CD4-positive, alpha-beta T cell treated with Interferon alpha-2 for 1 hour (primary cell): Measurements from ENCODE around the gene LSAMP.
"Not testable (repeated sequence)": the region's sequence is repeated elsewhere in the genome, so short reads cannot be mapped to it uniquely, and the experiment has no call there.

Experiments
- DNase-seq, 2 donors: peaks; one replicate each; pipeline ENCODE4 v3.0.0-alpha.2; 2020 to 2022

Gene LSAMP

DNA sequence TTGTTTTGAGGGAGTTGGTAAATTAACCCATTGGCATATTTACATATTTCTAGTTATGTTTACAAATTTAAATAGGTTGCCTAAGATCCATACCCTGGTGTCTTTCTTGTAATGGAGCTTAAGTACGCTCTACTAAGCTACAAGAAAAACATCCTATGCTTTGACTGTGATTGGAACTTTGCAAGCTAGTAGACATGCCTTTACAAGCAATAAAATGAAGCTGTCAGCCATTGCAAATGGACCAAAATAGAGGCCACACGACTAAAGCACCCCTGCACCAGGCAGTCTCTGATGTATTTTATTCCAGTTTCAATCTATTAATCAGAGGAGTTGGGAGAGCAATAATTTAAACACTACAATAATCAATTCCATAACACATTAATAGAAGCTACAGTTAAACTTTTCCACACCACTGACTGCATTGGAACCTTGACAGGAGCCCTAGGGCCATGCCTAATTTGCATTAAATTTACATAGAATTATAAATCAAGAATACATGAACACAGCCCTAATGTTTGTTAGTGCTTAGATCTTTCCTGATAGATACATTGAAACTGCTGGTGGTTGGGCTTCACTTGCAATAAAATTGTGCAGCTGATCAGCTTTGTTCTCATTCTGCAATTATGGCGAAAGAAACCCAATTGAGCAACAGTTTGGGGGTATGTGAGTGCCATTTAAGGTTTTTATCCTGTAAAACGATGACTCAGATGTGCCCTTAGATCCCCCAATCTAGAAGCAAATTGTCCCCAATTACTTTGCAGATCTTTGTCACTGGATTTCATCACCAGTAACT is 360.1 kb downstream of the LSAMP start:
- DNase-seq: no peak

- DNase-seq: no peak
These were observed 361.6 kb downstream of the LSAMP start for GRCh38 chr3:116083683-116084082.

GRCh38 chr3:116078561-116078960 is 366.7 kb downstream of the LSAMP start:
- DNase-seq: no peak

- DNase-seq: no peak
These were observed 367.7 kb downstream of the LSAMP start for GRCh38 chr3:116077557-116077956.

- DNase-seq: no peak
These were observed 368.2 kb downstream of the LSAMP start for GRCh38 chr3:116077059-116077458.

DNA sequence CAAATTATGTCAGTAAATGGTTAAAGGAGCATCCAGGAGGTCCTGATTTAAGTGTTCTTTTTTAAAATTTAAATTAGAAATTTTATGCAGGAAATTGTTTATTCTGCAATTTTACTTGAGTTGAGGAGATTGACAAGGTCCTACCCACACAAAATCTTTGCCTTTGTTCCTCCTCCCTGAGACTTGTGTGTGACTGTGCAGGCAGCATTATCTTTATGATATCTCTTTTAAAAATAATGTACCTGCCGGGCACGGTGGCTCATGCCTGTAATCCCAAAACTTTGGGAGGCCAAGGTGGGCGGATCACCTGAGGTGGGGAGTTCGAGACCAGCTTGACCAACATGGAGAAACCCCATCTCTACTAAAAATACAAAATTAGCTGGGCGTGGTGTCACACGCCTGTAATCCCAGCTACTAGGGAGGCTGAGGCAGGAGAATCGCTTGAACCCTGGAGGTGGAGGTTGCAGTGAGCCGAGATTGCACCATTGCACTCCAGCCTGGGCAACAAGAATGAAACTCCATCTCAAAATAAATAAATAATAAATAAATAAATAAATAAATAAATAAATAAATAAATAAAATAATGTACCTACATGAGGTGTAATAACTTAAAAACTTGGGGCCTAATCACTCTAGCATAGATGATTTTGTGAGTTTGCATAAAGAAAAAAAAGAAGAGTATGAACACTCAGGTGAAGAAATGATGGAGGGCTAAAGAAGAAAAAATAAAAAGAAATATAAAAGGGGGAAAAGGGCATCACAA is 374.6 kb downstream of the LSAMP start:
- DNase-seq: not testable (repeated sequence)

DNA sequence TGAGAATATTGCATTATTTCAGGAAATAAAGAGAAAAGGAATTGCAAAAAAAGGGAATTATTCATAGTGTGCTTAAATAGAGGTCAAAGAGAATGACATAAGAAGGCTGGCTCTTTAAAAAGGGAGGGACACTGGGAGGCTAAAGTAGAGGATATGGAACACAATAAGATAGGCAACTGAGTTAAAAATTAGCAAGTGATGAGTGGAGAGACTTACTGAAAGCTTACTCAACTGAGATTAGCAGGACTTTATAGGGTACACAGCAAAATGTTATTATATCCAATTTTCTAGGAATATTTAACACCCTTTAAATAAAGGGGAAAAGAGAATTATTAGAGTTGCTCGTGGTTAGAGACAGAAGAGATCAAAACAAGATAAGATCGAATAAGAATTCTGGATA is 375.2 kb downstream of the LSAMP start:
- DNase-seq: no peak

- DNase-seq: no peak
These were observed 376.3 kb downstream of the LSAMP start for GRCh38 chr3:116069024-116069423.

DNA sequence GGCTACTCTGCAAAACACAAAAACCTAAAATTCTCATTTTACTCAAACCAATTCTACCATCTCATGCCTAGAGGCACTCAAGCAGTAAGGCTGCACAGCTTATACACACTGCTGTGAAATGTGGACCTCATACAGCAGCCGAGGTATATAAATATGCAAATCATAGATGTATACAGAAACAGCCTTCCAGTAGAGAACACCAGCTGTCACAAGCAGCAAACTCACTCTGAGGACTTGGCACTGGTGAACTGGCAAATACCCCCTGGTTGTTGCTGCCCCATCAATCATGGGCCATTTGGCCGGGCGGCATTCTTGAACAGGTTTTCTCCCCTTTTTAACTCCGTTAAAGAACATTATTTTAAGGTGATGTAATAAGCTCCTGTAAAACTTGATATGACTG is 378.0 kb downstream of the LSAMP start:
- DNase-seq: no peak

DNA sequence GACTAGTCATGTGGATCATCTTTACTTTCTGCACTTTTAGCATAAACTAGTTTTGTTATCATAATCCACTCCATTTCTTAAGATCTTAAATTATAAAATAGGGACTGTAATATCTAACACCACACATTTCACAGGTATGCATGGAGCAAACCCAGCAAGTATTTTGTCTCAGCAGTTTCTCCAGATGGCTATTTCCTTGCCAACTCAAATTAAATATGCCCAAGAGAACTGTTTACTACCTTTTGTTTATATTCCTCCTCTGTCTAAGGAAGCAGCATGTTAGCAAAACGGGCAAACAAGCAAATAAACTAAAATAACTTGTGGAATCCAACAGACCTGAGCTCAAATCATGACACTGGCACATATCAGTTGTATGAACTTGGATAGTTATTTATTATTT is 379.8 kb downstream of the LSAMP start:
- DNase-seq: no peak

GRCh38 chr3:116064646-116065045 is 380.6 kb downstream of the LSAMP start:
- no peak for DNase-seq

GRCh38 chr3:116059421-116060096 is 385.7 kb downstream of the LSAMP start:
- no peak for DNase-seq

DNA sequence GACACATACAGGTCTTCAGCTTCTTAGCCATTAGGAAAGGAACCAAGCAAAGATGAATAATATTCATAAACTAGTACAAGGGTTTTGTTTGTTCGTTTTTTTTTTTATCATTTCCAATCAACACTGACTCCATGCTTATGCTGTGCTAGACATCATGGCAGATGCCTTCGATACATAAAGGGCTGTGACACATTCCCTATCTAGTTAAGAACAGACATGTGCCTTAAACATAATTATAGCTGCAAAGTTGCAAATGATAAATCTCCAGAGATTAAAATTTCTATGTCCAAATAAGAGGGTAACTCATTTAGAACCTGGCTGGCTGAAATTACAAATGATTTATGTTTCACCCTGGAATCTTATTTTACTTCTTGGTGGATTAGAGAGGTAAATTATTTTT is 386.4 kb downstream of the LSAMP start:
- no peak for DNase-seq

GRCh38 chr3:116057400-116058006 is 387.8 kb downstream of the LSAMP start:
- DNase-seq: no peak

GRCh38 chr3:116056280-116056679 is 389.0 kb downstream of the LSAMP start:
- DNase-seq: no peak

- DNase-seq: no peak
These were observed 392.3 kb downstream of the LSAMP start for GRCh38 chr3:116053017-116053416.

- no peak for DNase-seq
These were observed 392.7 kb downstream of the LSAMP start for GRCh38 chr3:116052602-116053001.

GRCh38 chr3:116051586-116051985 is 393.7 kb downstream of the LSAMP start:
- DNase-seq: no peak

DNA sequence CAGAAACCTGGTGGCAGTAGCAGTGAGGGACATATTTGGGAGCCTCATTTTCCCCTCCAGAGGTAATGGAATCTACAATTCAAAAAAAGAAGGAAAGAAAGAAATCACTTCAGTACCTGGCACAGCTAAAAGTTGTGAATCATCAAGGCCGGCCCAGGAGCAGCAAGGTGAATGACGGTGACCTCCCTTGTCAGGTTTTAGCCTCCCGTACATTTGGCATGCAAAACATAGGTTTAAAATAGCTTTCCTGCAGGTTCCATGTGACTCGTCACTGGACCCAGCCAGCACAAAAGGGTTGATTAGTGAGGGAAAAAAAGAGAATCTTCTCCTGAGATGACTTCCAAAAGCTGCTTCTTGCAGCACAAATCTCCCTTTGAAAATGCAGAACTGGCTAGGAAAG is 394.2 kb downstream of the LSAMP start:
- no peak for DNase-seq

DNA sequence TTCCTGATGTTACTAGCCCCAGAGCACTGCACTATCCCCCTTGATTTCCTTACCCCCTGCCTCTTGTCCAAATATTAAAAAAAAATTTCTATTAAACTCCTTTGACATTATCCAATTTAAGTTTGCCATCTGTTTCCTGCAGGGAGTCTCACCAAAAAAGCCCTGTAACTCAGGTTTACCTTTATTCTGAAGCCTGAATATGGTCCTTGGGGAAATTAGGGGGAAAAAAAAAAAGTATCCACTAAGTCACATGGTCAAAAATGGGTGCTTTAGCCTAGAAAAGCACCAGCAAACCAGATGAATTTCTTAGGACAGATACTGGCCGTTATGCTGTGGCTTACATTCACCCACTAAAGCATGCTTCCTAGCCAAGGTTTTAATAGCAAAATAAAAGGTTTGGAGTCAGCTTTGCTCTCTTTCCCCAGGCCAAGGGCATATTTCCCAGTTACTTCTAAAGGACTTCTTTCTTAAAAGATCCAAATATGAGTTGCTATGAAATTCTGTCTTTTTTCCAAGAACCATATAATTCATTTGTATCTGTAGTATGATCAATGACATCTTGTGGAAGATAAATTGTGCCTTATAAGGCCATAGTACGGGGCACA is 394.9 kb downstream of the LSAMP start:
- DNase-seq: no peak

DNA sequence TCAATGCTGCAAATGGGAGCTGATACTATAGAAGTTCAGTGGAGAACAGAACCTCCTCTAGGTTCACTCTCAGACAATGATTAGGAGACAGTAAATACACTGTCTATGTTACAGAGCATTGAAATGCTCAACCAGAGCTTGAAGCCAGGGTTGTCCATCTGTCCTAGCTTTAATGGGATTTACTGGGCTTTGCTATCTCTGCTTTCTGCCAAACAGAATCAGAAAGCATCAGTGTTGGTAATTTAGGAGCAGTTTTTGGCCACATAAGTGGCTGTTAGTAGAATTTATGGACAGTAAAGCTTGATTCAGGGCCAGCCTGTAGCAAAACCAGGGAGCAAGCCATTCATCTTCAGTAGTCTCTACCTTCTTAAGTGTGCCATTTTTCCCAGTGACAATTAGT is 396.3 kb downstream of the LSAMP start:
- DNase-seq: no peak

DNA sequence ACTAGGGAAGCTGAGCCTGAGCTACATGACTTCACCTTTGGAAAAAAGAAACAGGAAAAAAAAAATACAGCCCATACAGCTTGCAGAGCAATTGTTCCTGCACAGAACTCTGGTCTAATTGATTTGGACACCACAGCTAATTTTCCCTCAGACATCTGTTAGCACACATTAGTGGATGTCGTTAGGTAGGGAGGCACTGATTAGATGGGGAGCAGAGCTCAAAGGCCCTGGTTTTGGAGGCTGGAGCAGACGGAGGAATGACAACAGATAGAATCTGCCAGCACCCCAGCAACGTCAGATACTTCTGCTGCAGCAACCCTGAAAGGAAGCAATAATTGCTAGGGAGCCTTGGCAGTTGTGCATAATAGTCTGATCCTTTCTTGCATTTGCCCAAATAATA is 398.9 kb downstream of the LSAMP start:
- DNase-seq: no peak

- no peak for DNase-seq
These were observed 400.0 kb downstream of the LSAMP start for GRCh38 chr3:116045314-116045713.
